Gastrocnemius medialis (tissue), 4 donors: ENCODE measurements around the gene KRTAP19-5. TPM values are rescaled to one million over a fixed set of nuclear protein-coding genes. Genes with fewer than 3 reads are reported as not detected.
"Not testable (repeated sequence)": the region's sequence is repeated elsewhere in the genome, so short reads cannot be mapped to it uniquely, and the experiment has no call there.

ENCODE experiments used
- ATAC-seq, 2 donors: fragments of 150-250 bp; one replicate each; pipeline ENCODE4 v1.9.1; 2016
- DNase-seq, 2 donors: peaks; one replicate each; pipeline ENCODE4 v3.0.0-alpha.2; 2019
- H3K27ac ChIP-seq, 4 donors: fragments of 200-600 bp; sonication (generic); 1 replicate in 1 of 4; 2 replicates in 3 of 4; pipeline ENCODE4 v1.5.1; 2016 to 2018; ENCODE audit warnings: mild to moderate bottlenecking in 2 of 4, moderate library complexity in 1 of 4
- H3K27me3 ChIP-seq, 3 donors: fragments of 200-600 bp; sonication (generic) in 2 of 3; 1 replicate in 1 of 3; 2 replicates in 2 of 3; pipeline versions ENCODE4 v1.5.1 to v1.6.0; 2016 to 2019; ENCODE audit warnings: mild to moderate bottlenecking in 1 of 3, moderate library complexity in 1 of 3
- H3K36me3 ChIP-seq, 2 donors: fragments of 200-600 bp; sonication (generic) in 1 of 2; one replicate each; pipeline ENCODE4 v1.5.1; 2017 to 2018
- H3K4me1 ChIP-seq, 2 donors: fragments of 200-600 bp; sonication (generic) in 1 of 2; one replicate each; pipeline ENCODE4 v1.5.1; 2016 to 2017; ENCODE audit warnings: mild to moderate bottlenecking in 2 of 2
- H3K4me3 ChIP-seq, 4 donors: fragments of 200-600 bp; sonication (generic) in 3 of 4; 1 replicate in 1 of 4; 2 replicates in 3 of 4; pipeline ENCODE4 v1.5.1; 2016 to 2019; ENCODE audit warnings: mild to moderate bottlenecking in 2 of 4
- H3K9me3 ChIP-seq, 3 donors: fragments of 200-600 bp; sonication (generic) in 2 of 3; 1 replicate in 1 of 3; 2 replicates in 2 of 3; pipeline ENCODE4 v1.5.1; 2016 to 2019
- CTCF ChIP-seq, 5 experiments: fragments of 450-650 bp in 3 of 5; fragments of 200-600 bp in 2 of 5; sonication (generic) in 2 of 5; IDR thresholded peaks in 4 of 5; conservative IDR thresholded peaks in 1 of 5; 1 replicate in 4 of 5; 2 replicates in 1 of 5; pipeline ENCODE4 v1.5.1; 2016 to 2019; ENCODE audit warnings: antibody characterized with exemption in 5 of 5, mild to moderate bottlenecking in 3 of 5, moderate library complexity in 3 of 5
- POLR2A ChIP-seq, 2 donors: fragments of 450-650 bp; IDR thresholded peaks; one replicate each; pipeline ENCODE4 v1.6.1; 2017; ENCODE audit warnings: antibody characterized with exemption in 2 of 2, mild to moderate bottlenecking in 2 of 2, moderate library complexity in 2 of 2
- in situ Hi-C, 4 donors: fragments of 200-750 bp; cut with MboI; loops; one replicate each; pipeline versions ENCODE4 v1.15.0 to v1.8.0; 2017; ENCODE audit warnings: low sequenced_read_pairs in 4 of 4
- intact Hi-C: fragments of 100-400 bp; cut with DNase I; formaldehyde crosslinking; loops from one replicate; pipeline ENCODE4 v1.15.1; 2023; ENCODE audit warnings: low total_unique reads
- total RNA-seq, 4 donors: library from RNA; depleted of rRNA; stranded (reverse); fragments of >200 nt; gene quantifications; one replicate each; pipeline versions ENCODE4 v1.1.0 to v1.2.3, GENCODE V29; 2016

KRTAP19-5 gene
- total RNA-seq = not detected

DNA sequence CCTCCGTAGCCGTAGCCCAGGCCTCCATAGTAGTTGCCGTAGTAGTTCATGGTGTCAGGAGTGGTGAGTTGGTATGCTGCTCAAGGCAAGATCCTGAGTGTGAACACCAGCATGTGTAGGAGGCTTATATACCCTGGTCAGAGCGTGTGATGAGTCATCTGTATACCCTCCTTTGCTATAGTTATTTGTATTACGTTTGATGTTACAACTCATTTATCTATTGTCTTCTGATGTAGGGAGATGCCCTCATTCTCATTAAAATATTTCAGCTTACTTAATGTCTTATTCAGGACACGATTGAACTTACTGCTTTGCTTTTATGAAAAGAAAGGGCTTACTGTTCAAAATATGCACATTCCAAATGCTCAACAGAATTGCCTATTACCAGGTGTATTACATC lies at the start of gene KRTAP19-5:
Gene KRTAP19-5 (minus strand): TSS at position 101 of the 400 bp plus-strand sequence. CDS start 51 bp downstream, at position 50.
- ATAC-seq (no peak), DNase-seq (no peak)
- Histone ChIP-seq H3K27me3 (no peaks in the 10 kb centered on the region), H3K36me3 (no peaks in the 10 kb centered on the region), H3K9me3 (no peaks in the 10 kb centered on the region), H3K4me1 (no peaks in the 10 kb centered on the region), H3K4me3 (no peak within 1 kb of the TSS), H3K27ac (no peak within 1 kb of the TSS)
- no peak for TF ChIP-seq POLR2A (IDR thresholded peaks at IDR 0.05)
- in situ Hi-C loops = no loop called here
- intact Hi-C loops = no loop called here

DNA sequence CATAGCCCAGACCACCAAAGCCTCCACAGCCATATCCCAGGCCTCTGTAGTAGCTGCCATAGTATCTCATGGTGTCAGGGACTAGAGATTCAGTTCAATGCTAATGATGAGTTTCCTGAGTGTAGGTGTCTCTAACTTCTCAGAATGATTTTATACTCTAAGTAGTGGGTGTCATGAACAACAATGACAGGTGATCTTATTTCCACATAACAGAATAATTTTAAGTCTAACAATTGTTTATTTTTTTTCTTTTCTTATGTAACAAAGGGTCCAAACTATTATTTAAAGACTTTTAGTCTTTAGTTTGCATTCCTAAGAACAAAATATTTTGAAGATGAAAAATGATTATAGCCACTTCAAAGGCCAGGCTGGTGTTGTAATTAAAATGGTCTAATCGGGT lies 39.8 kb upstream of the KRTAP19-5 start, which contains the start of gene KRTAP19-6:
Gene KRTAP19-6 (minus strand): TSS at position 101 of the 400 bp plus-strand sequence. CDS start 31 bp downstream, at position 70.
- in situ Hi-C loops (no loop called here), intact Hi-C loops (no loop called here)
- TF ChIP-seq CTCF (IDR thresholded peaks at IDR 0.05 in 4 of 5, conservative IDR thresholded peaks at IDR 0.05 in 1 of 5) = no peak
- no peak for TF ChIP-seq POLR2A (IDR thresholded peaks at IDR 0.05)
- no peaks in the 10 kb centered on the region for H3K27me3 ChIP-seq
- H3K27ac ChIP-seq = no peak within 1 kb of the TSS
- no peak for DNase-seq
- ATAC-seq = no peak
- no peak within 1 kb of the TSS for H3K4me3 ChIP-seq
- H3K9me3 ChIP-seq = no peaks in the 10 kb centered on the region
- H3K4me1 ChIP-seq = no peaks in the 10 kb centered on the region
- H3K36me3 ChIP-seq = no peaks in the 10 kb centered on the region

- no peak for DNase-seq
- no peak overlapping the region for H3K4me3 ChIP-seq
- no peak overlapping the region for H3K27ac ChIP-seq
- no peaks in the 10 kb centered on the region for H3K36me3 ChIP-seq
- no peaks in the 10 kb centered on the region for H3K27me3 ChIP-seq
- in situ Hi-C loops = no loop called here
- TF ChIP-seq POLR2A (IDR thresholded peaks at IDR 0.05) (no peak), CTCF (IDR thresholded peaks at IDR 0.05 in 4 of 5, conservative IDR thresholded peaks at IDR 0.05 in 1 of 5) (no peak)
- intact Hi-C loops = no loop called here
- H3K4me1 ChIP-seq = no peaks in the 10 kb centered on the region
- H3K9me3 ChIP-seq = no peaks in the 10 kb centered on the region
- no peak for ATAC-seq
These were observed 16.9 kb upstream of the KRTAP19-5 start for GRCh38 chr21:30518876-30519275.

DNA sequence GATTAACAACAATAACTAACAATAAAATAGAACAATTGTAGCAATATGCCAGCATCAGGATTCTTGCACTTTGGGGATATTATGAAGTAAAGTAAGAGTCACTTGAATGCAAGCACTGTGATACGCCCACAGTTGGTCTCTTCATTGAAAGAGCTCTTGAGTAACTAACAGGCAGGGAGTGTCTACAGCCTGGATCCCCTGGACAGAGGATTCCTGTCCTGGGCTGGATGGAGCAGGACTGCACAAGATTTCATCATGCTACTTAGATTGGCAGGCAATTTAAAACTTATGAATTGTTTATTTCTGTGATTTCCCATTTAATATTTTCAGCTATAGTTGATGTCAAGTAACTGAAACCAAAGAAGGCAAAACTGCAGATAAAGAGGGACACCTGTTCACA lies 13.7 kb upstream of the KRTAP19-5 start:
- H3K36me3 ChIP-seq = no peaks in the 10 kb centered on the region
- ATAC-seq (no peak), DNase-seq (no peak)
- intact Hi-C loops = no loop called here
- H3K9me3 ChIP-seq = no peaks in the 10 kb centered on the region
- TF ChIP-seq CTCF (IDR thresholded peaks at IDR 0.05 in 4 of 5, conservative IDR thresholded peaks at IDR 0.05 in 1 of 5) (no peak), POLR2A (IDR thresholded peaks at IDR 0.05) (no peak)
- in situ Hi-C loops = no loop called here
- H3K4me3 ChIP-seq = no peak overlapping the region
- H3K27ac ChIP-seq = no peak overlapping the region
- no peaks in the 10 kb centered on the region for H3K27me3 ChIP-seq
- no peaks in the 10 kb centered on the region for H3K4me1 ChIP-seq

- intact Hi-C loops, H3K27ac ChIP-seq, H3K4me3 ChIP-seq, H3K4me1 ChIP-seq, in situ Hi-C loops, H3K36me3 ChIP-seq, H3K27me3 ChIP-seq, ATAC-seq, DNase-seq, H3K9me3 ChIP-seq: not testable (repeated sequence)
These were observed 3.8 kb upstream of the KRTAP19-5 start for GRCh38 chr21:30505621-30506205.

GRCh38 chr21:30497065-30497464 lies 4.9 kb downstream of the KRTAP19-5 start, which contains the start of gene KRTAP19-4:
KRTAP19-4 (minus strand) TSS chr21:30497165; CDS start chr21:30497110, 55 bp downstream.
- no peak for TF ChIP-seq CTCF (IDR thresholded peaks at IDR 0.05 in 4 of 5, conservative IDR thresholded peaks at IDR 0.05 in 1 of 5)
- no peak for TF ChIP-seq POLR2A (IDR thresholded peaks at IDR 0.05)
- intact Hi-C loops = no loop called here
- Histone ChIP-seq H3K36me3 (no peaks in the 10 kb centered on the region), H3K27ac (no peak within 1 kb of the TSS), H3K4me1 (no peaks in the 10 kb centered on the region), H3K27me3 (no peaks in the 10 kb centered on the region), H3K9me3 (no peaks in the 10 kb centered on the region), H3K4me3 (no peak within 1 kb of the TSS)
- in situ Hi-C loops = no loop called here
- ATAC-seq (no peak), DNase-seq (no peak)
